IMR-90 (cell line): ENCODE data around the gene NUAK1. TPM values are rescaled to one million over a fixed set of nuclear protein-coding genes. Genes with fewer than 3 reads are reported as not detected.

Source experiments
- ATAC-seq: fragments of 200-7000 bp; cut with Tn5 transposase; 2 replicates; pipeline ENCODE4 v1.9.1; 2020; ENCODE audit warnings: low read depth, mild to moderate bottlenecking, moderate library complexity
- BruUV-seq: library from RNA; stranded (reverse); fragments of 400-500 nt; replicated peaks from 2 replicates; lab custom pipeline; 2021; lab: Mats Ljungman, UMichigan
- CTCF ChIA-PET: fragments of 300-600 bp; formaldehyde crosslinking; extraction: SDS; loops from one replicate; lab custom pipeline; 2021; ENCODE audit warnings: antibody characterized with exemption; lab: Yijun Ruan, JAX
- POLR2A ChIA-PET: fragments of 300-600 bp; sonication (Branson Sonifier 250); formaldehyde crosslinking; loops from one replicate; lab custom pipeline; 2022; ENCODE audit warnings: antibody characterized with exemption; ENCODE audit not compliant: unreplicated experiment; lab: Charles Lee
- DNase-seq: peaks from one replicate; pipeline ENCODE4 v3.0.0; 2013
- H2AFZ ChIP-seq: replicated peaks from 2 replicates; pipeline ENCODE3; 2013; ENCODE audit warnings: low read length, mild to moderate bottlenecking; ENCODE audit not compliant: poor library complexity
- H2AK5ac ChIP-seq: 2 replicates; pipeline ENCODE4 v1.6.1; 2013; ENCODE audit warnings: low read depth, low read length, inconsistent platforms
- H2AK9ac ChIP-seq: replicated peaks from 2 replicates; pipeline ENCODE3; 2013; ENCODE audit warnings: mild to moderate bottlenecking, low read depth, low read length, moderate library complexity; ENCODE audit not compliant: poor library complexity
- H2BK120ac ChIP-seq: 2 replicates; pipeline ENCODE4 v1.6.1; 2013; ENCODE audit warnings: low read depth, low read length, inconsistent platforms
- H2BK15ac ChIP-seq: 3 replicates; pipeline ENCODE4 v1.6.1; 2013; ENCODE audit warnings: low read depth, low read length, inconsistent platforms
- H2BK20ac ChIP-seq: 2 replicates; pipeline ENCODE4 v1.6.1; 2013; ENCODE audit warnings: low read depth, mild to moderate bottlenecking, inconsistent platforms, low read length, moderate library complexity
- H2BK5ac ChIP-seq: 2 replicates; pipeline ENCODE4 v1.6.1; 2013; ENCODE audit warnings: mild to moderate bottlenecking, low read depth, low read length, inconsistent platforms; ENCODE audit not compliant: poor library complexity, severe bottlenecking
- H3K14ac ChIP-seq: replicated peaks from 2 replicates; pipeline ENCODE4 v1.6.1; 2013; ENCODE audit warnings: low read depth, low read length, inconsistent platforms
- H3K18ac ChIP-seq: 2 replicates; pipeline ENCODE4 v1.6.1; 2013; ENCODE audit warnings: low read depth, low read length, control low read depth
- H3K23ac ChIP-seq: 2 replicates; pipeline ENCODE4 v1.6.1; 2013; ENCODE audit warnings: low read depth, low read length, inconsistent platforms
- H3K27ac ChIP-seq: 2 replicates; pipeline ENCODE4 v1.5.1; 2013; ENCODE audit warnings: mild to moderate bottlenecking, control low read depth, low read length; ENCODE audit not compliant: insufficient read depth
- H3K27me3 ChIP-seq: 2 replicates; pipeline ENCODE4 v1.6.1; 2013; ENCODE audit warnings: low read length; ENCODE audit not compliant: control insufficient read depth, insufficient read depth
- H3K36me3 ChIP-seq: 2 replicates; pipeline ENCODE4 v1.6.1; 2013; ENCODE audit warnings: low read length, mixed read lengths; ENCODE audit not compliant: control insufficient read depth, insufficient read depth
- H3K4ac ChIP-seq: 2 replicates; pipeline ENCODE4 v1.6.1; 2013; ENCODE audit warnings: low read depth, low read length, inconsistent platforms
- H3K4me1 ChIP-seq: 2 replicates; pipeline ENCODE4 v1.6.1; 2013; ENCODE audit warnings: low read length, mixed read lengths; ENCODE audit not compliant: control insufficient read depth, insufficient read depth
- H3K4me2 ChIP-seq: 2 replicates; pipeline ENCODE4 v1.6.1; 2013; ENCODE audit warnings: low read depth, mild to moderate bottlenecking, control low read depth, low read length, moderate library complexity
- H3K4me3 ChIP-seq: 2 replicates; pipeline ENCODE4 v1.5.1; 2013; ENCODE audit warnings: low read depth, mild to moderate bottlenecking, control low read depth, low read length, moderate library complexity; ENCODE audit not compliant: insufficient read depth
- H3K56ac ChIP-seq: 2 replicates; pipeline ENCODE4 v1.6.1; 2013; ENCODE audit warnings: low read length, inconsistent platforms; ENCODE audit not compliant: insufficient read depth; ENCODE audit errors: extremely low read depth
- H3K79me1 ChIP-seq, 2 experiments: 2 replicates each; pipeline ENCODE4 v1.6.1; 2013; ENCODE audit warnings: low read length in 2 of 2, inconsistent platforms in 1 of 2, low read depth in 1 of 2
- H3K9ac ChIP-seq: 2 replicates; pipeline ENCODE4 v1.6.1; 2013; ENCODE audit warnings: low read depth, low read length, control low read depth
- H3K9me1 ChIP-seq: 2 replicates; pipeline ENCODE4 v1.6.1; 2013; ENCODE audit warnings: low read length, inconsistent platforms; ENCODE audit not compliant: insufficient read depth
- H3K9me3 ChIP-seq: 2 replicates; pipeline ENCODE4 v1.6.1; 2013; ENCODE audit warnings: low read length; ENCODE audit not compliant: control insufficient read depth, insufficient read depth
- H4K20me1 ChIP-seq: 2 replicates; pipeline ENCODE4 v1.6.1; 2013; ENCODE audit warnings: low read length, inconsistent platforms; ENCODE audit not compliant: insufficient read depth
- H4K5ac ChIP-seq: 2 replicates; pipeline ENCODE4 v1.6.1; 2013; ENCODE audit warnings: mild to moderate bottlenecking, low read depth, low read length, control low read depth
- H4K8ac ChIP-seq, 2 experiments: 2 replicates each; pipeline ENCODE4 v1.6.1; 2013; ENCODE audit warnings: low read depth in 2 of 2, low read length in 2 of 2, control low read depth in 1 of 2, inconsistent platforms in 1 of 2
- H4K91ac ChIP-seq: 2 replicates; pipeline ENCODE4 v1.6.1; 2013; ENCODE audit warnings: low read depth, low read length, inconsistent platforms; ENCODE audit not compliant: insufficient read depth
- BHLHE40 ChIP-seq: fragments of 150-350 bp; IDR thresholded peaks from 2 replicates; pipeline ENCODE4 v1.6.1; 2016; ENCODE audit warnings: mild to moderate bottlenecking, low read depth, low read length
- CEBPB ChIP-seq: IDR thresholded peaks from 2 replicates; pipeline ENCODE4 v1.6.1; 2012; ENCODE audit warnings: low read depth, low read length, improper control_type of control experiment
- CHD1 ChIP-seq: IDR thresholded peaks from 2 replicates; pipeline ENCODE4 v1.6.1; 2012; ENCODE audit warnings: low read depth, low read length, improper control_type of control experiment
- FOS ChIP-seq: fragments of 150-350 bp; IDR thresholded peaks from 2 replicates; pipeline ENCODE4 v1.6.1; 2016; ENCODE audit warnings: low read depth, low read length
- MAFK ChIP-seq: IDR thresholded peaks from 2 replicates; pipeline ENCODE4 v1.6.1; 2012; ENCODE audit warnings: low read depth, low read length, improper control_type of control experiment
- MAZ ChIP-seq: IDR thresholded peaks from 2 replicates; pipeline ENCODE4 v1.6.1; 2012; ENCODE audit warnings: low read depth, mild to moderate bottlenecking, low read length, improper control_type of control experiment, moderate library complexity, borderline replicate concordance
- MXI1 ChIP-seq: IDR thresholded peaks from 2 replicates; pipeline ENCODE4 v1.6.1; 2012; ENCODE audit warnings: low read depth, mild to moderate bottlenecking, low read length, moderate library complexity, borderline replicate concordance
- NFE2L2 ChIP-seq: fragments of 150-350 bp; IDR thresholded peaks from 2 replicates; pipeline ENCODE4 v1.6.1; 2016; ENCODE audit warnings: low read depth, mild to moderate bottlenecking, low read length
- POLR2A ChIP-seq: IDR thresholded peaks from 2 replicates; pipeline ENCODE4 v1.6.1; 2012; ENCODE audit warnings: mild to moderate bottlenecking, low read depth, low read length
- RAD21 ChIP-seq: IDR thresholded peaks from 2 replicates; pipeline ENCODE4 v1.6.1; 2012; ENCODE audit warnings: low read length, improper control_type of control experiment
- RCOR1 ChIP-seq: IDR thresholded peaks from 2 replicates; pipeline ENCODE4 v1.6.1; 2012; ENCODE audit warnings: mild to moderate bottlenecking, low read length, improper control_type of control experiment; ENCODE audit not compliant: insufficient replicate concordance
- RFX5 ChIP-seq: IDR thresholded peaks from 2 replicates; pipeline ENCODE4 v1.8.0; 2012; ENCODE audit warnings: low read depth, mild to moderate bottlenecking, low read length, moderate library complexity
- SMC3 ChIP-seq: fragments of 150-350 bp; IDR thresholded peaks from 2 replicates; pipeline ENCODE4 v1.6.1; 2016; ENCODE audit warnings: low read depth, mild to moderate bottlenecking, antibody characterized with exemption, low read length, moderate library complexity
- USF2 ChIP-seq: fragments of 150-350 bp; IDR thresholded peaks from 2 replicates; pipeline ENCODE4 v1.6.1; 2017; ENCODE audit warnings: mild to moderate bottlenecking, antibody characterized with exemption, low read length, low read depth
- WGBS, 2 experiments: methylation state at CpG; one replicate each; pipeline versions ENCODE4 v1.1.5 to v1.1.7; 2013; ENCODE audit warnings: missing lambda C conversion rate in 2 of 2; ENCODE audit not compliant: insufficient read length in 1 of 2; ENCODE audit errors: extremely low coverage in 2 of 2; 5-methylcytosine and 5-hydroxymethylcytosine counted together
- dilution Hi-C: fragments of 300-500 bp; cut with HindIII; formaldehyde crosslinking; loops from one replicate; pipeline ENCODE4 v1.14.3; 2018; ENCODE audit warnings: low sequenced_read_pairs; ENCODE audit not compliant: unreplicated experiment
- in situ Hi-C: fragments of 300-500 bp; cut with MboI; formaldehyde crosslinking; loops from 3 replicates; pipeline ENCODE4 v1.14.3; 2019; ENCODE audit warnings: low sequenced_read_pairs, inconsistent platforms, mixed read lengths
- intact Hi-C: fragments of 100-400 bp; cut with micrococcal nuclease; formaldehyde crosslinking; loops from 2 replicates; pipeline ENCODE4 v1.10.0; 2022
- polyA plus RNA-seq, 3 experiments: library from polyadenylated mRNA; depleted of rRNA; stranded (reverse); fragments of >200 nt; gene quantifications; 2 replicates each; pipeline ENCODE4 v1.2.3, GENCODE V29; 2012; ENCODE audit warnings: low replicate concordance in 1 of 3
- total RNA-seq: library from RNA; depleted of rRNA; stranded (reverse); fragments of >200 nt; gene quantifications from 2 replicates; pipeline ENCODE4 v1.2.3, GENCODE V29; 2012
- TF ChIP-seq, protein P1 (sequence below): conservative IDR thresholded peaks from 2 replicates; pipeline ENCODE4 v1.5.1; 2012; ENCODE audit warnings: mild to moderate bottlenecking, low read depth, low read length, improper control_type of control experiment
- TF ChIP-seq, protein P2 (sequence below): fragments of 150-350 bp; IDR thresholded peaks from 2 replicates; pipeline ENCODE4 v1.6.1; 2016; ENCODE audit warnings: low read depth, mild to moderate bottlenecking, low read length, moderate library complexity, borderline replicate concordance

The NUAK1 gene
- total and polyA plus RNA-seq, 2 of the 4 experiments (the other 2 are of a cell fraction) = 4.8 to 8.8 TPM

DNA sequence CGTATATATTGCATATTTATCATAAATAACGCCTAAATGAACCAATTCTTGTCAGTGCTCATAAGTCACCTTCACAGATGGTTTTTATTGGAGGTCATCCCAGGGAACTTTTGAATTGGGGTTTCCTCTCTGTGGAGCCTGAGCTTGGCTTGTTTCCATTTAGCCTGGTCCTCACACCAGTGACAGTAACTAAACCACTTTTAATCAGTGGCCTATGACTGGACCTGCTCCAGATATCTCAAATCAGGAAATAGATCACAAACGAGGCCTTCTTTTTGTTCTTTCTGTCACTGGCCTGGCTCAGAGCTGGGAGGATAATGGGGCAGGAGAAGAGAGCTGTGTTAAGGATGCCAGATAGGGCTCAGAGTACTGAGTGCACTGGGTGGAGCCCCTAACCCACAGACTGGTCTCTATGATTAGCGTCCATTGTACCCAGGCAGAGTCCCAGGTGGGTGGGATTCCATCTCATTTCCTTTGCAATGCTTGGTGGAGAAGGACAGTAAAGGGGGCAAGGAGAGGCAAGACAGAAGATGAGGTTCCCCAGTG lies 92.4 kb downstream of the NUAK1 start:
- Histone ChIP-seq H3K9me1 (peaks cover 3% of the 10 kb centered on the region), H3K9me3 (no peaks in the 10 kb centered on the region), H3K36me3 (no peaks in the 10 kb centered on the region), H2AFZ (no peak overlapping the region), H3K79me1 (no peaks in the 10 kb centered on the region), H2AK5ac (peak overlapping the region; percentile 33; the same call in 1 of the 2 replicates), H2BK20ac (no peak overlapping the region), H3K14ac (no peak overlapping the region; the same call in 1 of the 2 replicates), H3K18ac (no peak overlapping the region), H3K27ac (no peak overlapping the region), H4K5ac (no peak overlapping the region), H3K4me1 (no peaks in the 10 kb centered on the region), H4K91ac (no peak overlapping the region), H4K20me1 (no peaks in the 10 kb centered on the region), H3K9ac (no peak overlapping the region), H3K4ac (no peak overlapping the region), H3K56ac (no peak overlapping the region), H3K4me2 (no peak overlapping the region), H3K23ac (no peak overlapping the region), H2BK120ac (no peak overlapping the region), H4K8ac (no peak overlapping the region), H2BK15ac (no peak overlapping the region; the same call in 2 of the 3 replicates), H2AK9ac (no peak overlapping the region), H3K4me3 (no peak overlapping the region), H2BK5ac (no peak overlapping the region), H3K27me3 (no peaks in the 10 kb centered on the region)
- no CpG with 5 or more reads among the region's 4 CpGs for WGBS, 2 experiments
- CTCF ChIA-PET = no interaction called here
- intact Hi-C loops = no loop called here
- dilution Hi-C loops = no loop called here
- TF ChIP-seq NFE2L2 = no peak
- TF ChIP-seq MAZ = no peak
- no peak for TF ChIP-seq MAFK
- TF ChIP-seq, protein P1, sequence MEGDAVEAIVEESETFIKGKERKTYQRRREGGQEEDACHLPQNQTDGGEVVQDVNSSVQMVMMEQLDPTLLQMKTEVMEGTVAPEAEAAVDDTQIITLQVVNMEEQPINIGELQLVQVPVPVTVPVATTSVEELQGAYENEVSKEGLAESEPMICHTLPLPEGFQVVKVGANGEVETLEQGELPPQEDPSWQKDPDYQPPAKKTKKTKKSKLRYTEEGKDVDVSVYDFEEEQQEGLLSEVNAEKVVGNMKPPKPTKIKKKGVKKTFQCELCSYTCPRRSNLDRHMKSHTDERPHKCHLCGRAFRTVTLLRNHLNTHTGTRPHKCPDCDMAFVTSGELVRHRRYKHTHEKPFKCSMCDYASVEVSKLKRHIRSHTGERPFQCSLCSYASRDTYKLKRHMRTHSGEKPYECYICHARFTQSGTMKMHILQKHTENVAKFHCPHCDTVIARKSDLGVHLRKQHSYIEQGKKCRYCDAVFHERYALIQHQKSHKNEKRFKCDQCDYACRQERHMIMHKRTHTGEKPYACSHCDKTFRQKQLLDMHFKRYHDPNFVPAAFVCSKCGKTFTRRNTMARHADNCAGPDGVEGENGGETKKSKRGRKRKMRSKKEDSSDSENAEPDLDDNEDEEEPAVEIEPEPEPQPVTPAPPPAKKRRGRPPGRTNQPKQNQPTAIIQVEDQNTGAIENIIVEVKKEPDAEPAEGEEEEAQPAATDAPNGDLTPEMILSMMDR = no peak
- TF ChIP-seq BHLHE40 = no peak
- no peak for TF ChIP-seq RAD21
- no peak for TF ChIP-seq CHD1
- TF ChIP-seq CEBPB = no peak
- TF ChIP-seq MXI1 = no peak
- TF ChIP-seq SMC3 = no peak
- no peak for TF ChIP-seq USF2
- TF ChIP-seq FOS = no peak
- TF ChIP-seq POLR2A = no peak
- no peak for TF ChIP-seq RFX5
- TF ChIP-seq RCOR1 = no peak
- TF ChIP-seq, protein P2, sequence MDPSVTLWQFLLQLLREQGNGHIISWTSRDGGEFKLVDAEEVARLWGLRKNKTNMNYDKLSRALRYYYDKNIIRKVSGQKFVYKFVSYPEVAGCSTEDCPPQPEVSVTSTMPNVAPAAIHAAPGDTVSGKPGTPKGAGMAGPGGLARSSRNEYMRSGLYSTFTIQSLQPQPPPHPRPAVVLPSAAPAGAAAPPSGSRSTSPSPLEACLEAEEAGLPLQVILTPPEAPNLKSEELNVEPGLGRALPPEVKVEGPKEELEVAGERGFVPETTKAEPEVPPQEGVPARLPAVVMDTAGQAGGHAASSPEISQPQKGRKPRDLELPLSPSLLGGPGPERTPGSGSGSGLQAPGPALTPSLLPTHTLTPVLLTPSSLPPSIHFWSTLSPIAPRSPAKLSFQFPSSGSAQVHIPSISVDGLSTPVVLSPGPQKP = no peak
- in situ Hi-C loops = no loop called here
- POLR2A ChIA-PET = no interaction called here
- ATAC-seq (no peak), DNase-seq (no peak)
- no TSS peak for BruUV-seq
